ENCODE data around the gene ZNF503.
A peak's percentile ranks its signal among the peaks of the same experiment; 100 is the strongest.

Gene ZNF503

DNA sequence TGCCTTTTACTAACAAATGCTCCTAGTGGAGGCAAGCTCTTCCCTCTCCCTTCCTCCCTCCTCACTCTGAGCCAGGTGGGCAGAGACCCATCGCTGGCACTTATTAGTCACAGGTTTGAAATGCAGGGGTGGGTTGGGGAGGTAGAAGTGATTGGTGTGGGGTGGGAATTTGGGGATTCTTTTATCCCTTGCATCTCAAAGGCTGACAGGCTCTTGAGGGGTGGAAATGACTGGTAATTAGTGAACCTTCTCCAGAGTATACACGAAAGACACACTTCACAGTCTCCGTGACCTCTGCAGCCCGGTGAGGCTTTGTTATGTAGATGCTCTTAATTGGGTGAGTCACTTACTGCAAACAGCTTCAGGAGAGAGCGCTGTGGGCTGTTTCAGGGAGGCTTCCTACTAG lies 16.0 kb upstream of the ZNF503 start:
- Histone ChIP-seq H3K9me3 (ENCODE audit: insufficient read depth, low read depth, low read length) (peaks cover 7% of the 10 kb centered on the region), H3K14ac (ENCODE audit: low read length) (no peak overlapping the region), H3K79me2 (ENCODE audit: control insufficient read depth, insufficient read depth, low read length, poor library complexity) (no peaks in the 10 kb centered on the region), H3K27ac (ENCODE audit: low read depth, low read length) (no peak overlapping the region), H4K91ac (ENCODE audit: low read depth, low read length) (no peak overlapping the region), H2AFZ (ENCODE audit: insufficient read depth, low read length, poor library complexity) (no peak overlapping the region), H3K4me3 (ENCODE audit: low read depth, low read length) (no peak overlapping the region), H2BK12ac (ENCODE audit: low read length) (no peak overlapping the region), H2BK120ac (ENCODE audit: insufficient read depth, low read length, poor library complexity) (no peak overlapping the region), H3K27me3 (ENCODE audit: insufficient read depth, low read length) (peaks cover 19% of the 10 kb centered on the region), H2AK5ac (ENCODE audit: low read length) (no peak overlapping the region), H3K4me1 (ENCODE audit: control insufficient read depth in 1 of 2, insufficient read depth in 2 of 2, low read length in 2 of 2) (no peaks in the 10 kb centered on the region), H3K23ac (ENCODE audit: low read length) (no peak overlapping the region), H3K9ac (ENCODE audit: low read length) (no peak overlapping the region), H3K36me3 (ENCODE audit: control insufficient read depth in 1 of 2, insufficient read depth in 2 of 2, low read length in 2 of 2) (no peaks in the 10 kb centered on the region), H3K79me1 (ENCODE audit: low read length) (no peaks in the 10 kb centered on the region), H3K18ac (ENCODE audit: low read length) (no peak overlapping the region), H3K4me2 (ENCODE audit: low read length) (no peak overlapping the region), H4K8ac (ENCODE audit: low read depth, low read length) (no peak overlapping the region), H3K4ac (ENCODE audit: low read depth, low read length) (no peak overlapping the region), H2BK5ac (ENCODE audit: low read depth, low read length, poor library complexity) (no peak overlapping the region), H4K12ac (ENCODE audit: low read depth, low read length) (no peak overlapping the region)
- no peak for DNase-seq
- WGBS (ENCODE audit: extremely low coverage, insufficient coverage, insufficient read length) = no CpG with 5 or more reads among the region's 5 CpGs

DNA sequence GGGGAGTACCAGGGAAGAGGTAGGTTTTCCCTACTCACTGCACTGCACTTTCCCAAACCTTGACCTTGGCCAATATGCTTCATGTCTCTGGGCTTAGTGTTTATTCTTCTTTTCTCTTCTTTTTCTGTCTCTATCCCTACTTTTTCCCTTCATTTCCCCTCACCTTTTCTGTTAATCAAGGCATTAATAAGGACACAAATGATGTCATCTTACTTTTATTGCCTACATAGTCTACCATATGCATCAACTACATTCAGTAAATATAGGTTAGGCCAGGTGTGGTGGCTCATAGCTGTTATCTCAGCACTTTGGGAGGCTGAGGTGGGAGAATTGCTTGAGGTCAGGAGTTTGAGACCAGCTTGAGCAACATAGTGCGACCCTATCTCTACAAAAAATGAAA lies 13.0 kb upstream of the ZNF503 start:
- Histone ChIP-seq H3K18ac (ENCODE audit: low read length) (no peak overlapping the region), H4K91ac (ENCODE audit: low read depth, low read length) (no peak overlapping the region), H2BK5ac (ENCODE audit: low read depth, low read length, poor library complexity) (no peak overlapping the region), H2AFZ (ENCODE audit: insufficient read depth, low read length, poor library complexity) (no peak overlapping the region), H3K79me2 (ENCODE audit: control insufficient read depth, insufficient read depth, low read length, poor library complexity) (no peaks in the 10 kb centered on the region), H3K14ac (ENCODE audit: low read length) (no peak overlapping the region), H3K4me1 (ENCODE audit: control insufficient read depth in 1 of 2, insufficient read depth in 2 of 2, low read length in 2 of 2) (peaks cover 2 to 3% of the 10 kb centered on the region in 2 experiments), H3K79me1 (ENCODE audit: low read length) (no peaks in the 10 kb centered on the region), H2BK12ac (ENCODE audit: low read length) (no peak overlapping the region), H3K27ac (ENCODE audit: low read depth, low read length) (no peak overlapping the region), H3K9me3 (ENCODE audit: insufficient read depth, low read depth, low read length) (peaks cover 6% of the 10 kb centered on the region), H3K4me2 (ENCODE audit: low read length) (no peak overlapping the region), H3K36me3 (ENCODE audit: control insufficient read depth in 1 of 2, insufficient read depth in 2 of 2, low read length in 2 of 2) (no peaks in the 10 kb centered on the region), H2AK5ac (ENCODE audit: low read length) (no peak overlapping the region), H2BK120ac (ENCODE audit: insufficient read depth, low read length, poor library complexity) (no peak overlapping the region), H3K23ac (ENCODE audit: low read length) (no peak overlapping the region), H3K9ac (ENCODE audit: low read length) (no peak overlapping the region), H4K8ac (ENCODE audit: low read depth, low read length) (no peak overlapping the region), H3K4ac (ENCODE audit: low read depth, low read length) (no peak overlapping the region), H4K12ac (ENCODE audit: low read depth, low read length) (no peak overlapping the region), H3K4me3 (ENCODE audit: low read depth, low read length) (no peak overlapping the region), H3K27me3 (ENCODE audit: insufficient read depth, low read length) (peaks cover 22% of the 10 kb centered on the region)
- no CpG with 5 or more reads among the region's 1 CpG for WGBS (ENCODE audit: extremely low coverage, insufficient coverage, insufficient read length)
- peak in 1 of 2 donors; percentile 56 for DNase-seq

DNA sequence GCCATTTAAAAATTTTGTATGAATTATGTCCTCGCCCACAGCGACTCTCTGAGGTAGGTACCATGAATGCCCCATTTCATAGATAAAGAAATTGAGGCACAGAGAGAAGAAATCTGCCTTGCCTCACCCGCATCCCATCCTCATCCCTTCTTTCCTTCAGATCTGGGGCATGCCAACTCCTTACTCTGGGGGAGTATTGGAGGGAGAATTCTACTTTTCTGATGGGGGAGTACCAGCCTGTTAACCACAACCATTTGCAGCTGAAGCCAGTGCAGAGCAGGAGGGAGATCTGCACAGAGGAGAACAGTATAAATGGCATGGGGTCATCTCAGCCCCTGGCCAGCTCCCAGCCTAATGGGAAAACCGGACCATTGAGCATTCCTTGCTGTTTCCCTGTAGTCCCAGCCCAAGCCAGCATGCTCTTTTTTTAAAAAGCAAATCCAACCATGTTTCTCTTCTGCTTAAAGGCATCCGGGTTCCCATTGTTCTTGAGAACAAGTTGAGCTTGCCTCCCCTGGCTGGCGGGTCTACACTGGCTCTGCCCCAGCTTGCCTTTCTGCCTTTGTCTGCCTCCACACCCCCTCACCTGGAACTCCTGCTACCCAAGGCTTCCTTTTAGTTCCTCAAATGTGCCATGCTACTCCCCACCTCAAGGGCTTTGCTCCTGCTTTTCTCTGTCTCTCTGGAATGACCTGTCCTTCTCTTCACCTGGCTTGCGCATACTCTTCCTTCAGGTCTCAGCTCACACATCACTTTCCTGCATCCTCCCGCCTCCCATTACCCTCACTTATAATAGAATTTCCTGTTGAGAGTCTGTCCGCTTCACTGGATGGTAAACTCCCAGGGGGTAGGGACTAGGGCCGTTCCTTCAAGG lies 8.8 kb upstream of the ZNF503 start:
- no peaks in the 10 kb centered on the region for H3K79me2 ChIP-seq (ENCODE audit: control insufficient read depth, insufficient read depth, low read length, poor library complexity)
- no peak overlapping the region for H3K4me2 ChIP-seq (ENCODE audit: low read length)
- peaks cover 3% of the 10 kb centered on the region for H3K9me3 ChIP-seq (ENCODE audit: insufficient read depth, low read depth, low read length)
- H3K23ac ChIP-seq (ENCODE audit: low read length) = no peak overlapping the region
- no peak overlapping the region for H4K91ac ChIP-seq (ENCODE audit: low read depth, low read length)
- no peak overlapping the region for H2AK5ac ChIP-seq (ENCODE audit: low read length)
- H2AFZ ChIP-seq (ENCODE audit: insufficient read depth, low read length, poor library complexity) = no peak overlapping the region
- no peak overlapping the region for H4K12ac ChIP-seq (ENCODE audit: low read depth, low read length)
- H3K27ac ChIP-seq (ENCODE audit: low read depth, low read length) = no peak overlapping the region
- H3K36me3 ChIP-seq (ENCODE audit: control insufficient read depth in 1 of 2, insufficient read depth in 2 of 2, low read length in 2 of 2) = no peaks in the 10 kb centered on the region
- H3K27me3 ChIP-seq (ENCODE audit: insufficient read depth, low read length) = peaks cover 38% of the 10 kb centered on the region
- no peak for DNase-seq
- peaks cover 5% of the 10 kb centered on the region for H3K79me1 ChIP-seq (ENCODE audit: low read length)
- H2BK120ac ChIP-seq (ENCODE audit: insufficient read depth, low read length, poor library complexity) = no peak overlapping the region
- H3K9ac ChIP-seq (ENCODE audit: low read length) = no peak overlapping the region
- no peak overlapping the region for H2BK12ac ChIP-seq (ENCODE audit: low read length)
- WGBS (ENCODE audit: extremely low coverage, insufficient coverage, insufficient read length) = no CpG with 5 or more reads among the region's 10 CpGs
- H2BK5ac ChIP-seq (ENCODE audit: low read depth, low read length, poor library complexity) = no peak overlapping the region
- H4K8ac ChIP-seq (ENCODE audit: low read depth, low read length) = no peak overlapping the region
- peaks cover 5 to 20% of the 10 kb centered on the region in 2 experiments for H3K4me1 ChIP-seq (ENCODE audit: control insufficient read depth in 1 of 2, insufficient read depth in 2 of 2, low read length in 2 of 2)
- no peak overlapping the region for H3K4me3 ChIP-seq (ENCODE audit: low read depth, low read length)
- H3K14ac ChIP-seq (ENCODE audit: low read length) = no peak overlapping the region
- no peak overlapping the region for H3K4ac ChIP-seq (ENCODE audit: low read depth, low read length)
- H3K18ac ChIP-seq (ENCODE audit: low read length) = no peak overlapping the region

DNA sequence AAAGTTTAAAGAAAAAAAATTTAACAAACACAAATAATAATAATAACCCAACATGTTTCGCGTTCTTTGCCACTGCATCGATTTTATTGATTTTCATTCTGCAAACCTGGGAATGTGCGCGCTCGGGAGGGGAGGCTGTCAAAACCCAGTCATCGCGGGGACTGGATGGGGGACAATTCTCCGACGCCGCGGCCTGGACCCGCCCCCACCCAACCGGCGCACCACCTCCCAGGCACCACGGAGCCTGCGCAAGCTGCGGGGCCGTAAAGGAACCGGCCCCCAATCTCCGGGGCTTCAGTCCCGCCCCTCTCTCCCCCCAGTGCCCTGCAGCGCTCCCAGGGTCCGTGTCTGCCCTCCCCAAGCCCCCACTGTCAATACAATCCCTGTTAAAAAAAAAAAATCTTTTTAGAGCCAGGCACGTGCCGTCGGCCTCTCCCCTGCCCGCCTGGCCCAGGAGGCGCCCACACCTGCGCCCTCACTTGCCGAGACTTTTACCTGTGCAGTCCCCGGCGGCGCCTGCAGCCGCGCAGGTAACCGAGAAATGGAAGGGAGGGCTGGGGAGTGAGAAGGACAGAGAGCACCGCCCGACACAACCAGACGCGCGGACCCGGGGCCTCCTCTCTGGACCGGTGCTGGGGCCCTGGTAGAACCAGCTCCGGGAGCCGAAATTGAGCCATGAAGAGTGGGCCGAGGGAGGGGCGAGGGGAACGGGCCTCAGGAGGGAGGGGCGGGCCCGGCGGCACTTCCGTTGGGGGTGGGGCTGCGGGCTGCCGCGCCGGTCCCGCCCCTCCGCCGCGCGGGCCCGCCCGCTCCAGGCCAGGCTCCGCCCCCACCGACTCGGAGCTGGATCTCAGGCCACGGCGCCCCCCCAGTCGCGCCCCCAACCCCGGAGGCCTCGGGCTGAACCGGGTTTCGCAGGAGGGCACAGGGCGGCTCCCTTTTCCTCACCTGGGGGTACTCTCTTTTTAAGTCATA lies 7.6 kb upstream of the ZNF503 start:
- H3K4me1 ChIP-seq (ENCODE audit: control insufficient read depth in 1 of 2, insufficient read depth in 2 of 2, low read length in 2 of 2) = peaks cover 5 to 32% of the 10 kb centered on the region in 2 experiments
- no peak overlapping the region for H3K9ac ChIP-seq (ENCODE audit: low read length)
- H3K79me1 ChIP-seq (ENCODE audit: low read length) = peaks cover 10% of the 10 kb centered on the region
- DNase-seq = no peak
- no peak overlapping the region for H3K18ac ChIP-seq (ENCODE audit: low read length)
- no peaks in the 10 kb centered on the region for H3K79me2 ChIP-seq (ENCODE audit: control insufficient read depth, insufficient read depth, low read length, poor library complexity)
- no CpG with 5 or more reads among the region's 76 CpGs for WGBS (ENCODE audit: extremely low coverage, insufficient coverage, insufficient read length)
- peak overlapping the region; percentile 71 for H3K4me2 ChIP-seq (ENCODE audit: low read length)
- H4K91ac ChIP-seq (ENCODE audit: low read depth, low read length) = peak overlapping the region; percentile 93
- H3K27ac ChIP-seq (ENCODE audit: low read depth, low read length) = no peak overlapping the region
- peaks cover 3% of the 10 kb centered on the region for H3K9me3 ChIP-seq (ENCODE audit: insufficient read depth, low read depth, low read length)
- peak overlapping the region; percentile 56 for H2BK12ac ChIP-seq (ENCODE audit: low read length)
- peaks cover 44% of the 10 kb centered on the region for H3K27me3 ChIP-seq (ENCODE audit: insufficient read depth, low read length)
- H4K12ac ChIP-seq (ENCODE audit: low read depth, low read length) = peak overlapping the region; percentile 67
- H3K4me3 ChIP-seq (ENCODE audit: low read depth, low read length) = peak overlapping the region; percentile 73
- H4K8ac ChIP-seq (ENCODE audit: low read depth, low read length) = peak overlapping the region; percentile 74
- no peak overlapping the region for H2AK5ac ChIP-seq (ENCODE audit: low read length)
- peak overlapping the region; percentile 76 for H3K14ac ChIP-seq (ENCODE audit: low read length)
- peak overlapping the region; percentile 12 for H3K4ac ChIP-seq (ENCODE audit: low read depth, low read length)
- no peaks in the 10 kb centered on the region for H3K36me3 ChIP-seq (ENCODE audit: control insufficient read depth in 1 of 2, insufficient read depth in 2 of 2, low read length in 2 of 2)
- peak overlapping the region; percentile 67 for H2AFZ ChIP-seq (ENCODE audit: insufficient read depth, low read length, poor library complexity)
- peak overlapping the region; percentile 60 for H2BK120ac ChIP-seq (ENCODE audit: insufficient read depth, low read length, poor library complexity)
- no peak overlapping the region for H2BK5ac ChIP-seq (ENCODE audit: low read depth, low read length, poor library complexity)
- no peak overlapping the region for H3K23ac ChIP-seq (ENCODE audit: low read length)
